Esophagus muscularis mucosa (tissue), 4 donors: ENCODE data around the gene MRPS23.

Source experiments
- EP300 ChIP-seq: sonication (generic); formaldehyde crosslinking; IDR thresholded peaks from one replicate; pipeline ENCODE4 v1.6.1; 2017; ENCODE audit warnings: antibody characterized with exemption
- POLR2A ChIP-seq: fragments of 450-650 bp; IDR thresholded peaks from one replicate; pipeline ENCODE4 v1.6.1; 2017; ENCODE audit warnings: antibody characterized with exemption, moderate library complexity, mild to moderate bottlenecking, low read depth
- POLR2AphosphoS5 ChIP-seq, 2 donors: sonication (generic); formaldehyde crosslinking; IDR thresholded peaks; one replicate each; pipeline ENCODE4 v1.6.1; 2017; ENCODE audit warnings: antibody characterized with exemption in 2 of 2
- TF ChIP-seq, protein P1 (sequence below), 3 experiments: fragments of 200-600 bp in 2 of 3; fragments of 450-650 bp in 1 of 3; sonication (generic) in 2 of 3; IDR thresholded peaks; one replicate each; pipeline ENCODE4 v1.5.1; 2017 to 2019; ENCODE audit warnings: antibody characterized with exemption in 3 of 3, mild to moderate bottlenecking in 2 of 3, moderate library complexity in 1 of 3

DNA sequence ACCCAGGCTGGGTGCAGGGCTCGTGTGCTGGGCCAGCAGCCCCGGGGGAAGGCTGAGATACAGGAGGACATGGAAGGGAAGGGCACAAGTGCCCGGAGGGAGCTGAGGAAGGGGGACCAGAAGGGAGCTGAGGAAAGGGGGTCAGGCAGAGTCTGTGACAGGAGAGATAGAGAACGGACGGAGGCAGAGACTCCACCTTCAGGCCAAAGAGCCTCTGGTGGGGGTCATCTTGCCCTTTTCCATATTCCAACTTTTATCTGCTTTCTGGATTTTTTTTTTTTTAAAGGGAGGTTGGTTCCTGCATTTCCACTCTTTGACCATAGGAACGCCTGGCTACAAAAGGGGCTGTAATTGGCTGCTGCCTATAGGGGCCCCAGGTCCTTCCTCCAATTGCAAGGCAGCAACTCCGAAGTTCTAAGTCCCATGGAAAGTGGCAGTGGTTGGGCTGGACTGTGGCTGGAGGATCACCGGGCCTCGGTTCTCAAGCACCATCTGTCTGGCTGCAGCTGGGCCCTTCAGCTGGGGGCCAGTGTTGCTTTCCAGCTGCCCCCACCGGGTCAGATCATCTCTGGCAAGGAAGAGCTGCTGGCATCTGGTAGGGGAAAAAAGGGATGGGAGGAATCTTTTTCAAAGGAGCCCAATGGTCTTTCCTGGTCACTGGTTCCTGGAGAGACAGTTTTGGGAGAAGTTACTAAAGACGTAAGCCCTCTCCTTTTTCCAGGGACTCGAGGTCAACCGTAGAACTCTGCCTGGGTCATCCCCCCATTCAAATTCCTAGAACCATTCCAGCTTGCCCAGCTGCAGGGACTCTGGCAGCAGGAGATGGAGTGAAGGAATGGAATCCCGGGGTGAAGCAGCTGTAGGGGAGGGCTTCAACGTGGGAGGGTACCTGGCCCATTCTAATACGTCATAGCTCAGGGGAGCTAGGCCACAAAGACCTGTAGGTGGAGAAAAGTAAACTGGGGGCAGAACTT lies 13.1 kb upstream of the MRPS23 start:
- TF ChIP-seq, protein P1, sequence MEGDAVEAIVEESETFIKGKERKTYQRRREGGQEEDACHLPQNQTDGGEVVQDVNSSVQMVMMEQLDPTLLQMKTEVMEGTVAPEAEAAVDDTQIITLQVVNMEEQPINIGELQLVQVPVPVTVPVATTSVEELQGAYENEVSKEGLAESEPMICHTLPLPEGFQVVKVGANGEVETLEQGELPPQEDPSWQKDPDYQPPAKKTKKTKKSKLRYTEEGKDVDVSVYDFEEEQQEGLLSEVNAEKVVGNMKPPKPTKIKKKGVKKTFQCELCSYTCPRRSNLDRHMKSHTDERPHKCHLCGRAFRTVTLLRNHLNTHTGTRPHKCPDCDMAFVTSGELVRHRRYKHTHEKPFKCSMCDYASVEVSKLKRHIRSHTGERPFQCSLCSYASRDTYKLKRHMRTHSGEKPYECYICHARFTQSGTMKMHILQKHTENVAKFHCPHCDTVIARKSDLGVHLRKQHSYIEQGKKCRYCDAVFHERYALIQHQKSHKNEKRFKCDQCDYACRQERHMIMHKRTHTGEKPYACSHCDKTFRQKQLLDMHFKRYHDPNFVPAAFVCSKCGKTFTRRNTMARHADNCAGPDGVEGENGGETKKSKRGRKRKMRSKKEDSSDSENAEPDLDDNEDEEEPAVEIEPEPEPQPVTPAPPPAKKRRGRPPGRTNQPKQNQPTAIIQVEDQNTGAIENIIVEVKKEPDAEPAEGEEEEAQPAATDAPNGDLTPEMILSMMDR (IDR thresholded peaks at IDR 0.05), result no peak
- TF ChIP-seq POLR2A (no peak), EP300 (no peak), POLR2AphosphoS5 (IDR thresholded peaks at IDR 0.05) (no peak)
